ENCODE measurements around the gene SLC39A13.

Gene SLC39A13

DNA sequence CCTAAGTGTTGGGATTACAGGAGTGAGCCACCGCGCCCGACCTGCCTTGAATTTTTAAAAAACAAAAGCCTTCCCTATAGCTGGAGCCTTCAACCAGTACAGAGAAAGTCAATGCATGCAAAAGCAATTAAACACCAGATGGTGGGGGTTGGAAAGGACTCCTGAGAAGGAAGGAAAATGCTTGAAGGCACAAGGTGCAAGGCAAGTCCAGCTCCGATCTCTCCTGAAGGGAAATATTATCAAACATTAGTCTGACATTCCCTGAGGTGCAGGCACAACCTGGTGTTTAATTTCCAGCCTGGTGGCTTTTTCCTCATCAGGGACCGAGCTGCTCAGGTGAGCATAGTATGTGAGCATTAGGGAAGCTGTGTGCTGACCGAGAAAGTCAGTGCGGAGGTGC lies 53.5 kb downstream of the SLC39A13 start:
- DNase-seq, result no peak

GRCh38 chr11:47464483-47464882 lies 56.1 kb downstream of the SLC39A13 start:
- no peak for DNase-seq

Data from 8988T (cell line).